Suprapubic skin (tissue), 3 donors: ENCODE data around the gene SLC4A1.

Experiments used
- EP300 ChIP-seq: sonication (generic); formaldehyde crosslinking; IDR thresholded peaks from one replicate; pipeline ENCODE4 v1.6.1; 2017; ENCODE audit warnings: antibody characterized with exemption
- TF ChIP-seq, protein P1 (sequence below), 2 donors: fragments of 200-600 bp in 1 of 2; fragments of 450-650 bp in 1 of 2; sonication (generic) in 1 of 2; IDR thresholded peaks; one replicate each; pipeline ENCODE4 v1.5.1; 2016 to 2019; ENCODE audit warnings: antibody characterized with exemption in 2 of 2, mild to moderate bottlenecking in 1 of 2, moderate library complexity in 1 of 2

DNA sequence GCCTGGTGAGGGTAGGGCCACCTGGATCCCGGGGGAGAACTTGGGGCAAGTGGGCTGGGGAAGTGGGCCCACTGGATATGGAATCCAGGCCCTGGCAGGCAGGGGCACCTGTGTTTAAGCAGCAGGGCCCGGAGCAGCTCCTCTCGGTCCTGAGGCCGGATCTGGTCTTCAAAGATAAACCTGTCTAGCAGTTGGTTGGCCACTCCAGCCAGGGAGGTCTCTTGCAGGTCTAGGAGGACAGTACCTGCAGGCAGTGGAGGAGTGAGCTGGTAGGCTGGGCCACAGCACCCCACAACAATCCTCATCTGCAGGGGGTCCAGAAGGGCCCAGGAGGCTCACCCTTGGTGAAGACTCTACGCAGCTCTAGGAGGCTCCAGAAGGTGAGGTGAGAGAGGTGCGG, 7.6 kb downstream of the SLC4A1 start:
- TF ChIP-seq, protein P1, sequence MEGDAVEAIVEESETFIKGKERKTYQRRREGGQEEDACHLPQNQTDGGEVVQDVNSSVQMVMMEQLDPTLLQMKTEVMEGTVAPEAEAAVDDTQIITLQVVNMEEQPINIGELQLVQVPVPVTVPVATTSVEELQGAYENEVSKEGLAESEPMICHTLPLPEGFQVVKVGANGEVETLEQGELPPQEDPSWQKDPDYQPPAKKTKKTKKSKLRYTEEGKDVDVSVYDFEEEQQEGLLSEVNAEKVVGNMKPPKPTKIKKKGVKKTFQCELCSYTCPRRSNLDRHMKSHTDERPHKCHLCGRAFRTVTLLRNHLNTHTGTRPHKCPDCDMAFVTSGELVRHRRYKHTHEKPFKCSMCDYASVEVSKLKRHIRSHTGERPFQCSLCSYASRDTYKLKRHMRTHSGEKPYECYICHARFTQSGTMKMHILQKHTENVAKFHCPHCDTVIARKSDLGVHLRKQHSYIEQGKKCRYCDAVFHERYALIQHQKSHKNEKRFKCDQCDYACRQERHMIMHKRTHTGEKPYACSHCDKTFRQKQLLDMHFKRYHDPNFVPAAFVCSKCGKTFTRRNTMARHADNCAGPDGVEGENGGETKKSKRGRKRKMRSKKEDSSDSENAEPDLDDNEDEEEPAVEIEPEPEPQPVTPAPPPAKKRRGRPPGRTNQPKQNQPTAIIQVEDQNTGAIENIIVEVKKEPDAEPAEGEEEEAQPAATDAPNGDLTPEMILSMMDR (IDR thresholded peaks at IDR 0.05): no peak
- TF ChIP-seq EP300: no peak
